ENCODE data around the gene HECTD2.
"Not testable (repeated sequence)": the region's sequence is repeated elsewhere in the genome, so short reads cannot be mapped to it uniquely, and the experiment has no call there.

Gene HECTD2

GRCh38 chr10:91521439-91521838 is 111.3 kb downstream of the HECTD2 start:
- TF ChIP-seq ZNF8 (CRISPR knock-in tag; IDR thresholded peaks at IDR 0.05): no peak
- TF ChIP-seq ZC3H10 (CRISPR knock-in tag; IDR thresholded peaks at IDR 0.05): no peak
- no peak for TF ChIP-seq ZFP3 (CRISPR knock-in tag; IDR thresholded peaks at IDR 0.05)
- no peak for TF ChIP-seq SNAI2 (CRISPR knock-in tag; IDR thresholded peaks at IDR 0.05)
- no peak for ATAC-seq

GRCh38 chr10:91525896-91526712 is 116.0 kb downstream of the HECTD2 start:
- TF ChIP-seq ESRRG (CRISPR knock-in tag; IDR thresholded peaks at IDR 0.05) (no peak), ZNF70 (CRISPR knock-in tag; IDR thresholded peaks at IDR 0.05) (no peak), POU6F1 (CRISPR knock-in tag; IDR thresholded peaks at IDR 0.05; ENCODE audit: borderline replicate concordance, low read depth) (no peak), RARB (CRISPR knock-in tag; IDR thresholded peaks at IDR 0.05) (no peak), ZFP30 (CRISPR knock-in tag; IDR thresholded peaks at IDR 0.05) (no peak), ZC3H10 (CRISPR knock-in tag; IDR thresholded peaks at IDR 0.05) (no peak), CREB5 (CRISPR knock-in tag; IDR thresholded peaks at IDR 0.05; ENCODE audit: low read depth) (no peak), SNAI2 (CRISPR knock-in tag; IDR thresholded peaks at IDR 0.05) (no peak), ARNTL (CRISPR knock-in tag; IDR thresholded peaks at IDR 0.05; ENCODE audit: borderline replicate concordance, low read depth) (no peak), BACH2 (CRISPR knock-in tag; IDR thresholded peaks at IDR 0.05; ENCODE audit: borderline replicate concordance) (no peak), ISL1 (CRISPR knock-in tag; IDR thresholded peaks at IDR 0.05) (no peak), OSR1 (CRISPR knock-in tag; IDR thresholded peaks at IDR 0.05) (no peak)
- no peak for ATAC-seq

DNA sequence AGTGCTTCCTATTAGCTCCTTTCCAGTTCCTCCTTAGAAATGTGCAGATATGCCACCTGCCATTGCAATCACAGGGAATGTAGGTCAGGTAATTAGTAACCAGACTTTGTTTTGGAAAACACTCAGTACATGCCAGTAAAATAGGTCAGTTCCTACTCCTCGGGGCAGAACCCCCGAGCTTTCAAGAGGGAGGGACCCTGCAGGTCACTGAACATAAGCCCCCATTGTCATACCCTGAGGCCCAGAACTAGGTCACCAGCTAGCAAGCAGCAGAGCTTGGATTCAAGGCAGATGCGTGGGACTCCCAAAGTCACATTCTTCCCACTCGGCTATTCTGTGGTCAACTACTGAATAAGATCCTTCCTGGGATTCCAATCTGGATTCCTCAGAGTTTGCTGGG is 117.9 kb downstream of the HECTD2 start:
- TF ChIP-seq OSR1 (CRISPR knock-in tag; IDR thresholded peaks at IDR 0.05): no peak
- TF ChIP-seq ISL1 (CRISPR knock-in tag; IDR thresholded peaks at IDR 0.05): no peak
- TF ChIP-seq ZFP3 (CRISPR knock-in tag; IDR thresholded peaks at IDR 0.05): no peak
- TF ChIP-seq BACH2 (CRISPR knock-in tag; IDR thresholded peaks at IDR 0.05; ENCODE audit: borderline replicate concordance): no peak
- no peak for TF ChIP-seq PPARA (CRISPR knock-in tag; IDR thresholded peaks at IDR 0.05; ENCODE audit: borderline replicate concordance)
- no peak for TF ChIP-seq ZC3H10 (CRISPR knock-in tag; IDR thresholded peaks at IDR 0.05)
- no peak for TF ChIP-seq ZFP30 (CRISPR knock-in tag; IDR thresholded peaks at IDR 0.05)
- ATAC-seq: no peak

DNA sequence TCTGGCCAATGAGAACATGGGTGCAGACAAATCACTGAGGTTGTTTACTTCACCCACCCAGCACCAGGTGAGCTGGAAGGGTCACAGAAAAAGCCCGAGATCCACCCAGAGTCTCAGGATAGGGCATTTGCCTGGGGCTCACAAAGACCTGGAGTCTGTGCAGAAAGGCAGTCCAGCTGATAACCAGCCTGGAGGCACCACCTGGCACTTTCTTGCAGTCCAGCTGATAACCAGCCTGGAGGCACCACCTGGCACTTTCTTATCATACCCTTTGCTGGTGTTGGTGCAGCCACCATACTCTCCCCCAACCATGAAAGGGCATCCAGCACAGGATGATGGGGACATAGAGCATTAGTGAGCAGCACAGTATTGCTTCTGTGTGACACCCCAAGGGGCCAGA is 118.6 kb downstream of the HECTD2 start:
- no peak for TF ChIP-seq PPARA (CRISPR knock-in tag; IDR thresholded peaks at IDR 0.05; ENCODE audit: borderline replicate concordance)
- no peak for TF ChIP-seq ESRRG (CRISPR knock-in tag; IDR thresholded peaks at IDR 0.05)
- no peak for TF ChIP-seq ZNF565 (CRISPR knock-in tag; conservative IDR thresholded peaks at IDR 0.05; ENCODE audit: low read depth)
- no peak for TF ChIP-seq ARNTL (CRISPR knock-in tag; IDR thresholded peaks at IDR 0.05; ENCODE audit: borderline replicate concordance, low read depth)
- no peak for TF ChIP-seq BACH2 (CRISPR knock-in tag; IDR thresholded peaks at IDR 0.05; ENCODE audit: borderline replicate concordance)
- no peak for TF ChIP-seq GLIS3 (CRISPR knock-in tag; IDR thresholded peaks at IDR 0.05)
- no peak for TF ChIP-seq TCF4 (CRISPR knock-in tag; IDR thresholded peaks at IDR 0.05; ENCODE audit: borderline replicate concordance)
- no peak for TF ChIP-seq TSHZ2 (CRISPR knock-in tag; IDR thresholded peaks at IDR 0.05)
- no peak for TF ChIP-seq PATZ1 (CRISPR knock-in tag; IDR thresholded peaks at IDR 0.05; ENCODE audit: borderline replicate concordance)
- no peak for TF ChIP-seq ZC3H10 (CRISPR knock-in tag; IDR thresholded peaks at IDR 0.05)
- TF ChIP-seq, protein P1, sequence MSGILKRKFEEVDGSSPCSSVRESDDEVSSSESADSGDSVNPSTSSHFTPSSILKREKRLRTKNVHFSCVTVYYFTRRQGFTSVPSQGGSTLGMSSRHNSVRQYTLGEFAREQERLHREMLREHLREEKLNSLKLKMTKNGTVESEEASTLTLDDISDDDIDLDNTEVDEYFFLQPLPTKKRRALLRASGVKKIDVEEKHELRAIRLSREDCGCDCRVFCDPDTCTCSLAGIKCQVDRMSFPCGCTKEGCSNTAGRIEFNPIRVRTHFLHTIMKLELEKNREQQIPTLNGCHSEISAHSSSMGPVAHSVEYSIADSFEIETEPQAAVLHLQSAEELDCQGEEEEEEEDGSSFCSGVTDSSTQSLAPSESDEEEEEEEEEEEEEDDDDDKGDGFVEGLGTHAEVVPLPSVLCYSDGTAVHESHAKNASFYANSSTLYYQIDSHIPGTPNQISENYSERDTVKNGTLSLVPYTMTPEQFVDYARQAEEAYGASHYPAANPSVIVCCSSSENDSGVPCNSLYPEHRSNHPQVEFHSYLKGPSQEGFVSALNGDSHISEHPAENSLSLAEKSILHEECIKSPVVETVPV (CRISPR knock-in tag; IDR thresholded peaks at IDR 0.05): no peak
- TF ChIP-seq ISL1 (CRISPR knock-in tag; IDR thresholded peaks at IDR 0.05): no peak
- no peak for TF ChIP-seq ZFP30 (CRISPR knock-in tag; IDR thresholded peaks at IDR 0.05)
- TF ChIP-seq ZNF8 (CRISPR knock-in tag; IDR thresholded peaks at IDR 0.05): no peak
- no peak for TF ChIP-seq ZNF70 (CRISPR knock-in tag; IDR thresholded peaks at IDR 0.05)
- no peak for TF ChIP-seq CREB5 (CRISPR knock-in tag; IDR thresholded peaks at IDR 0.05; ENCODE audit: low read depth)
- no peak for TF ChIP-seq SNAI2 (CRISPR knock-in tag; IDR thresholded peaks at IDR 0.05)
- no peak for TF ChIP-seq OSR1 (CRISPR knock-in tag; IDR thresholded peaks at IDR 0.05)
- TF ChIP-seq ZFP3 (CRISPR knock-in tag; IDR thresholded peaks at IDR 0.05): no peak
- TF ChIP-seq CSDC2 (CRISPR knock-in tag; IDR thresholded peaks at IDR 0.05): no peak

DNA sequence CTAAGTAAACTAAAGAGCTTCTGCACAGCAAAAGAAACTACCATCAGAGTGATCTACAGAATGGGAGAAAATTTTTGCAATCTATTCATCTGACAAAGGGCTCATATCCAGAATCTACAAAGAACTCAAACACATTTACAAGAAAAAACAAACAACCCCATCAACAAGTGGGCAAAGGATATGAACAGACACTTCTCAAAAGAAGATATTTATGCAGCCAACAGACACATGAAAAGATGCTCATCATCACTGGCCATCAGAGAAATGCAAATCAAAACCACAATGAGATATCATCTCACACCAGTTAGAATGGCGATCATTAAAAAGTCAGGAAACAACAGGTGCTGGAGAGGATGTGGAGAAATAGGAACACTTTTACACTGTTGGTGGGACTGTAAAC is 124.6 kb downstream of the HECTD2 start:
- ATAC-seq: not testable (repeated sequence)

More for the DNA sequence above, 118.6 kb downstream of the HECTD2 start:
- no peak for ATAC-seq
